BJ (cell line): ENCODE results near the gene RBMS3. TPM values are rescaled to one million over a fixed set of nuclear protein-coding genes. Genes with fewer than 3 reads are reported as not detected.
"Not testable (repeated sequence)": the region's sequence is repeated elsewhere in the genome, so short reads cannot be mapped to it uniquely, and the experiment has no call there.

ENCODE experiments used
- CTCF ChIA-PET: fragments of 350-600 bp; formaldehyde crosslinking; extraction: SDS; loops from one replicate; lab custom pipeline; 2021; ENCODE audit warnings: antibody characterized with exemption, inconsistent platforms; lab: Yijun Ruan, JAX
- POLR2A ChIA-PET: fragments of 300-600 bp; sonication (Branson Sonifier 250); formaldehyde crosslinking; extraction: SDS; loops from one replicate; lab custom pipeline; 2021; ENCODE audit warnings: antibody characterized with exemption; lab: Charles Lee
- DNase-seq: peaks from one replicate; pipeline ENCODE4 v3.0.0-alpha.2; 2011; ENCODE audit warnings: low read depth
- H3K27me3 ChIP-seq: 2 replicates; pipeline ENCODE4 v1.6.0; 2011; ENCODE audit warnings: low read length; ENCODE audit not compliant: control insufficient read depth, insufficient read depth
- H3K36me3 ChIP-seq: 2 replicates; pipeline ENCODE4 v1.5.1; 2011; ENCODE audit warnings: low read length; ENCODE audit not compliant: control insufficient read depth, insufficient read depth
- H3K4me3 ChIP-seq: 2 replicates; pipeline ENCODE4 v1.5.1; 2011; ENCODE audit warnings: low read depth, mild to moderate bottlenecking, control low read depth, low read length
- CTCF ChIP-seq: IDR thresholded peaks from 2 replicates; pipeline ENCODE4 v1.5.1; 2011; ENCODE audit warnings: low read depth, mild to moderate bottlenecking, control low read depth, inconsistent platforms, low read length, moderate library complexity; ENCODE audit not compliant: insufficient read depth
- polyA plus RNA-seq: library from polyadenylated mRNA; depleted of rRNA; stranded (reverse); fragments of >200 nt; gene quantifications from 2 replicates; pipeline ENCODE4 v1.2.3, GENCODE V29; 2011

RBMS3 gene
- polyA plus RNA-seq, 1 experiment = 14.5 TPM

GRCh38 chr3:29456901-29457300, 176.0 kb downstream of the RBMS3 start:
- H3K27me3 ChIP-seq = no peaks in the 10 kb centered on the region
- ChIA-PET CTCF (no interaction called here), POLR2A (no interaction called here)
- no peak overlapping the region for H3K4me3 ChIP-seq
- no peak for TF ChIP-seq CTCF
- DNase-seq = no peak
- no peaks in the 10 kb centered on the region for H3K36me3 ChIP-seq

GRCh38 chr3:29463304-29463703, 182.4 kb downstream of the RBMS3 start:
- TF ChIP-seq CTCF = no peak
- Histone ChIP-seq H3K4me3 (no peak overlapping the region), H3K27me3 (no peaks in the 10 kb centered on the region), H3K36me3 (no peaks in the 10 kb centered on the region)
- DNase-seq = no peak
- ChIA-PET CTCF (no interaction called here), POLR2A (no interaction called here)

GRCh38 chr3:29465836-29466235, 185.0 kb downstream of the RBMS3 start:
- no peaks in the 10 kb centered on the region for H3K27me3 ChIP-seq
- POLR2A ChIA-PET = no interaction called here
- no peak for TF ChIP-seq CTCF
- no peaks in the 10 kb centered on the region for H3K36me3 ChIP-seq
- H3K4me3 ChIP-seq = no peak overlapping the region
- peak; percentile 59 for DNase-seq
- CTCF ChIA-PET = interaction anchor here (1.2 kb wide), 1 partner anchor 35 kb away, joined by 3 read pairs; no protein-coding TSS in a partner anchor

GRCh38 chr3:29466442-29466841, 185.6 kb downstream of the RBMS3 start:
- CTCF ChIA-PET = interaction anchor here (1.2 kb wide), 1 partner anchor 36 kb away, joined by 3 read pairs; no protein-coding TSS in a partner anchor
- Histone ChIP-seq H3K27me3 (no peaks in the 10 kb centered on the region), H3K36me3 (no peaks in the 10 kb centered on the region), H3K4me3 (no peak overlapping the region)
- TF ChIP-seq CTCF = no peak
- no peak for DNase-seq
- POLR2A ChIA-PET = no interaction called here

- CTCF ChIA-PET = interaction anchor here (0.5 kb wide), 1 partner anchor 79 kb away, joined by 3 read pairs; no protein-coding TSS in a partner anchor
- Histone ChIP-seq H3K36me3 (no peaks in the 10 kb centered on the region), H3K4me3 (no peak overlapping the region), H3K27me3 (no peaks in the 10 kb centered on the region)
- POLR2A ChIA-PET = no interaction called here
- TF ChIP-seq CTCF = no peak
- DNase-seq = peak; percentile 7
Observed at GRCh38 chr3:29468187-29468586, 187.3 kb downstream of the RBMS3 start.

- H3K27me3 ChIP-seq, CTCF ChIA-PET, DNase-seq, H3K4me3 ChIP-seq, POLR2A ChIA-PET, H3K36me3 ChIP-seq: not testable (repeated sequence)
Observed at GRCh38 chr3:29473481-29474170, 192.8 kb downstream of the RBMS3 start.
